ENCODE data around the gene SIPA1L3.

SIPA1L3 gene

GRCh38 chr19:37982655-37983054 lies 75.6 kb downstream of the SIPA1L3 start:
- no peak for TF ChIP-seq CTCF (IDR thresholded peaks at IDR 0.05; ENCODE audit: extremely low read depth, insufficient read depth, missing control alignments)
- DNase-seq (ENCODE audit: low spot score), result no peak
- in situ Hi-C loops (cut with MboI; ENCODE audit: low pct_unique_long_range_greater_than_20kb, low sequenced_read_pairs, unreplicated experiment), result no loop called here

GRCh38 chr19:37983153-37983552 lies 76.1 kb downstream of the SIPA1L3 start:
- in situ Hi-C loops (cut with MboI; ENCODE audit: low pct_unique_long_range_greater_than_20kb, low sequenced_read_pairs, unreplicated experiment), result no loop called here
- no peak for DNase-seq (ENCODE audit: low spot score)
- TF ChIP-seq CTCF (IDR thresholded peaks at IDR 0.05; ENCODE audit: extremely low read depth, insufficient read depth, missing control alignments), result no peak

GRCh38 chr19:37983916-37984315 lies 76.9 kb downstream of the SIPA1L3 start:
- no peak for DNase-seq (ENCODE audit: low spot score)
- no peak for TF ChIP-seq CTCF (IDR thresholded peaks at IDR 0.05; ENCODE audit: extremely low read depth, insufficient read depth, missing control alignments)
- in situ Hi-C loops (cut with MboI; ENCODE audit: low pct_unique_long_range_greater_than_20kb, low sequenced_read_pairs, unreplicated experiment), result no loop called here

GRCh38 chr19:37986048-37986750 lies 79.2 kb downstream of the SIPA1L3 start:
- no peak for TF ChIP-seq CTCF (IDR thresholded peaks at IDR 0.05; ENCODE audit: extremely low read depth, insufficient read depth, missing control alignments)
- in situ Hi-C loops (cut with MboI; ENCODE audit: low pct_unique_long_range_greater_than_20kb, low sequenced_read_pairs, unreplicated experiment), result no loop called here
- DNase-seq (ENCODE audit: low spot score), result no peak

- TF ChIP-seq CTCF (IDR thresholded peaks at IDR 0.05; ENCODE audit: extremely low read depth, insufficient read depth, missing control alignments), result peak; percentile 29
- in situ Hi-C loops (cut with MboI; ENCODE audit: low pct_unique_long_range_greater_than_20kb, low sequenced_read_pairs, unreplicated experiment), result no loop called here
- DNase-seq (ENCODE audit: low spot score), result no peak
Measured at GRCh38 chr19:37987356-37988332, 80.6 kb downstream of the SIPA1L3 start.

- TF ChIP-seq CTCF (IDR thresholded peaks at IDR 0.05; ENCODE audit: extremely low read depth, insufficient read depth, missing control alignments), result no peak
- in situ Hi-C loops (cut with MboI; ENCODE audit: low pct_unique_long_range_greater_than_20kb, low sequenced_read_pairs, unreplicated experiment), result no loop called here
- DNase-seq (ENCODE audit: low spot score), result no peak
Measured at GRCh38 chr19:37988758-37989635, 82.0 kb downstream of the SIPA1L3 start.

All from GM13977 (cell line).